AG04450 (cell line): ENCODE measurements around the gene LMF1. TPM values are rescaled to one million over a fixed set of nuclear protein-coding genes. Genes with fewer than 3 reads are reported as not detected.

ENCODE experiments used
- CTCF ChIA-PET: fragments of 300-600, 350-600 bp; formaldehyde crosslinking; extraction: SDS; loops from one replicate; lab custom pipeline; 2022; ENCODE audit warnings: antibody characterized with exemption, inconsistent platforms; lab: Charles Lee
- POLR2A ChIA-PET: fragments of 350-600 bp; formaldehyde crosslinking; extraction: SDS; loops from one replicate; lab custom pipeline; 2021; ENCODE audit warnings: antibody characterized with exemption, inconsistent platforms; lab: Yijun Ruan, JAX
- DNase-seq: peaks from one replicate; pipeline ENCODE4 v3.0.0-alpha.2; 2011; ENCODE audit warnings: low read depth, low spot score
- H3K27ac ChIP-seq: one replicate; pipeline ENCODE4 v1.5.1; 2012; ENCODE audit warnings: low read depth, low read length, control low read depth
- H3K27me3 ChIP-seq: one replicate; pipeline ENCODE4 v1.6.0; 2012; ENCODE audit warnings: low read length; ENCODE audit not compliant: control insufficient read depth, insufficient read depth
- H3K4me3 ChIP-seq: 2 replicates; pipeline ENCODE4 v1.5.1; 2011; ENCODE audit warnings: mild to moderate bottlenecking, low read depth, low read length, control low read depth
- H3K9me3 ChIP-seq: 2 replicates; pipeline ENCODE4 v1.5.1; 2012; ENCODE audit warnings: low read length; ENCODE audit not compliant: control insufficient read depth, insufficient read depth
- polyA plus RNA-seq: library from polyadenylated mRNA; depleted of rRNA; stranded (reverse); fragments of >200 nt; gene quantifications from 2 replicates; pipeline ENCODE4 v1.2.3, GENCODE V29; 2011
- TF ChIP-seq, protein P1 (sequence below): IDR thresholded peaks from 2 replicates; pipeline ENCODE4 v1.5.1; 2011; ENCODE audit warnings: low read depth, low read length, control low read depth, inconsistent platforms

Gene LMF1
- polyA plus RNA-seq, 1 experiment, result 11.8 TPM

DNA sequence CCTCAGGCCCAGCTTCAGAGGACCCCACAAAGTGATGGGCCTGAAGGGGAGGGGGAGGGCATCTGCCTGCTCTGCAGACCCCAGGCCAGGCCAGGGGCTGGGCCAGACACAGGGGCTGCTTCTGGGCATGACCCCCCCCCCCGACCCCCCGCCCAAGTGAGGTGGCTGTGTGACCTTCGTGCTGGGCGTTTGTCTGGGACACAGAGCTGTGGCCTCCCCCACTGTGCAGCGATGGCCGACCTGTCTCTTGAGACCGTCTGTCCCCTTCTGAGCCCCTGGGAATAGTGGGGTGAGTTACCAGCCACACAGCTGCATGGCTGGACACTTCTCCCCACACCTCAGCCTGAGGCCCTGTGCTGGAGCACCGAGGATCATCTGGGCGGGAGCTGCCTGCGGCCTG, 135.4 kb downstream of the LMF1 start:
- H3K27me3 ChIP-seq, result no peaks in the 10 kb centered on the region
- TF ChIP-seq, protein P1, sequence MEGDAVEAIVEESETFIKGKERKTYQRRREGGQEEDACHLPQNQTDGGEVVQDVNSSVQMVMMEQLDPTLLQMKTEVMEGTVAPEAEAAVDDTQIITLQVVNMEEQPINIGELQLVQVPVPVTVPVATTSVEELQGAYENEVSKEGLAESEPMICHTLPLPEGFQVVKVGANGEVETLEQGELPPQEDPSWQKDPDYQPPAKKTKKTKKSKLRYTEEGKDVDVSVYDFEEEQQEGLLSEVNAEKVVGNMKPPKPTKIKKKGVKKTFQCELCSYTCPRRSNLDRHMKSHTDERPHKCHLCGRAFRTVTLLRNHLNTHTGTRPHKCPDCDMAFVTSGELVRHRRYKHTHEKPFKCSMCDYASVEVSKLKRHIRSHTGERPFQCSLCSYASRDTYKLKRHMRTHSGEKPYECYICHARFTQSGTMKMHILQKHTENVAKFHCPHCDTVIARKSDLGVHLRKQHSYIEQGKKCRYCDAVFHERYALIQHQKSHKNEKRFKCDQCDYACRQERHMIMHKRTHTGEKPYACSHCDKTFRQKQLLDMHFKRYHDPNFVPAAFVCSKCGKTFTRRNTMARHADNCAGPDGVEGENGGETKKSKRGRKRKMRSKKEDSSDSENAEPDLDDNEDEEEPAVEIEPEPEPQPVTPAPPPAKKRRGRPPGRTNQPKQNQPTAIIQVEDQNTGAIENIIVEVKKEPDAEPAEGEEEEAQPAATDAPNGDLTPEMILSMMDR, result no peak
- H3K9me3 ChIP-seq, result peaks cover 71% of the 10 kb centered on the region
- ChIA-PET CTCF (no interaction called here), POLR2A (no interaction called here)
- H3K4me3 ChIP-seq, result no peak overlapping the region
- H3K27ac ChIP-seq, result no peak overlapping the region
- no peak for DNase-seq

DNA sequence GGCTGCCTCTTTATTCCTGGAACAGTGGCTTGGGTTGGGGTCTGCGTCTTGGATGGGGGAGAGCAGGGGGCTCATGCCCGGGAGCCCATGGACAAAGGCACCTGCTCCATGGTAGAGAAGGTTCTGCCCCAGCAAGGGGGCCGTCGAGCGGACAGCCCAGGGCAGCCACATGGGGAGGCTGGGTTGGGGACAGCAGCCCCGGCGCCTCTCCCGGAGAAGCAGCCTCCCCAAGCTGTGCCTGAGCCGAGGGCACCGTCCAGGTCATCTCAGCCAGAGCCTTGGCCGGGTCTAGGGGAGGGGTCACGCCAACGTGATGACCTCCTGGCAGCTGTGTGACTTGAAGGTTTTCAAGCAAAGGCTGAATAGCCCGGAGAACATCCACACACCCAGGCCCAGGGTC, 137.4 kb downstream of the LMF1 start:
- ChIA-PET CTCF (no interaction called here), POLR2A (no interaction called here)
- DNase-seq, result no peak

DNA sequence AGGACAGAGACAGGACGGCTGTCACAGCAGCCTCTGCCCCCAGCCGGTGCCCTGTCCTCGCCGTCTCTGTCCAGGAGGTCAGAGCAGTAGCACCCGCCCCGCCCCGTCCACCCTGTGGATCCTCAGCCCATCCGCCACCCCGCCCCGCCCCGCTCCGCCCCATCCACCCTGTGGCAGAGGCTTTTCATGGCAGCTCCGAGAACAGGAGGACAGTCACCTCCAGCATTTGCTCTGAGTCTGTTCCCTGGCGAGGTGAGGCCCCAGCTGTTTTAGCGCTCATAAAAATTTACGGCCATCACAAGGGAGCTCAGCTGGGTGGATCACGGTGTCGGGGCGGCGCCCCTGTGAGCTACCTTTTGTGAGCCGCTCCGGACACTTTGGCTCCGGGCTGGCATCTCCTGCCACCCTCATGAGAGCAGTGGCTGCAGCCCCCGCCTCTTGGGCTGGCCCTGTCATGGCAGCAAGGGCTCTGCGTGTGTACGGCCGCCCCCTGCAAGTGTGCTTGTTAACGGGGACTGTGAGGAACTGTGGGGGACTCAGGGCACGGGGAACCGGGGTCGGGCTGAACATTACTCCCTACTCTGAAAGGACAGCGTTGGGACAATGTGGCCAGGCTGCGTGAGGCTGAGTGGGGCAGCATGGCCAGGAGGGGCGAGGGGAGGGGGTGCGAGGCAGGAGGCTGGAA, 138.0 kb downstream of the LMF1 start:
- no peak for DNase-seq
- TF ChIP-seq, protein P1, result no peak
- Histone ChIP-seq H3K4me3 (no peak overlapping the region), H3K27ac (no peak overlapping the region), H3K9me3 (peaks cover 59% of the 10 kb centered on the region), H3K27me3 (peaks cover 2% of the 10 kb centered on the region)
- CTCF ChIA-PET, result no interaction called here
- POLR2A ChIA-PET, result no interaction called here

More for the DNA sequence above, 137.4 kb downstream of the LMF1 start:
- Histone ChIP-seq H3K9me3 (peaks cover 59% of the 10 kb centered on the region), H3K27me3 (peaks cover 2% of the 10 kb centered on the region), H3K4me3 (no peak overlapping the region), H3K27ac (no peak overlapping the region)
- TF ChIP-seq, protein P1, result no peak

DNA sequence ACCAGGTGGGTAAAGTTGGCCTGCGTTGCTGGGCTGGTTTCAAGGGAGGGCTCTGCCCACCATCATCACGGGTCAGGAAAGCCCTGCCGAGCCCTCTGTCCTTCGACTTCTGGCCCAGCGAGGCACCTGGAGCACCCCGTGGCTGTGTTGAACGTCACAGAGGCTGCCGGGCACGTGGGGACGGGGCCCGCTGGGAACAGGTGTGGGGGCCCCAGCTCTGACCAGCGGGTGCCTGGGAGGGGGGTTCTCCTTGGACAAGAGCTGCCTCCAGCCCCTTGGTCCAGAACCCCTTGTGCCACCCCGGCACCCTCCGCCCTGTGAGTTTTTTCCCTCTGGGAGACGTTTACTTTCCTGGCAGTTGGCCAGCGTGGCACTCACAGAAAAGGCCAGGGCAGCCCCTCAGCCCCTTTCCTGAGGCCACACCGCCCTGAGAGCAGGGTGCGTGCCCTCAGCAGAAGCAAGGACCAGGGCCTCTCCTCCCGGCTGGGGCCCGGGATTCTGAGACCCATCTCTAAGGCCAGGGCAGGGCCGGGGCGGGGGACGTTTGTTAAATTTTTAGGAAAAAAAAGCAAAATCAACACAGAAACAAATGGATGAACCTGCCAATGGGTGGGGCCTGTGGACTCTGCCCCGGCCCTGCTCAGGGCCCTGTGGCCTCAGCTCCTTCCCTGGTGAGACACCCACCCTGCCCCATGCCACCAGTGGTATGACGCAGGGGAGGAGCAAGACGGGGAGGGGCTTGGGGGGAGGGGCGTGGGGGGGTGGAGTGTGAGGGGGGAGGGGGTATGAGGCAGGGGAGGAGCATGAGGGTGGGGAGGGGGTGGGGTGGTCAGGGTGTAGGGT, 139.0 kb downstream of the LMF1 start:
- H3K27ac ChIP-seq, result no peak overlapping the region
- CTCF ChIA-PET, result no interaction called here

More for the DNA sequence above, 139.0 kb downstream of the LMF1 start:
- TF ChIP-seq, protein P1, result no peak
- no peak overlapping the region for H3K4me3 ChIP-seq
- POLR2A ChIA-PET, result no interaction called here
- DNase-seq, result no peak
- H3K9me3 ChIP-seq, result peaks cover 57% of the 10 kb centered on the region
- H3K27me3 ChIP-seq, result peaks cover 2% of the 10 kb centered on the region
